ENCODE data around the gene HNRNPUL2.
"Not testable (repeated sequence)": the region's sequence is repeated elsewhere in the genome, so short reads cannot be mapped to it uniquely, and the experiment has no call there.

The HNRNPUL2 gene

GRCh38 chr11:62707277-62707861 is 19.9 kb downstream of the HNRNPUL2 start, which contains the start of the genes BSCL2 and GNG3:
Gene BSCL2, minus strand, starts transcription at chr11:62707424. Its CDS starts 229 bp downstream, at chr11:62707195.
Gene GNG3, plus strand, starts transcription at chr11:62707676. Its CDS starts 620 bp downstream, at chr11:62708296.
- H3K4me1 Mint-ChIP-seq, result peaks cover 45% of the 10 kb centered on the region
- H3K4me3 Mint-ChIP-seq, result peak within 1 kb of the TSS; percentile 90
- no peak for DNase-seq (ENCODE audit: low spot score in 2 of 2)
- no peaks in the 10 kb centered on the region for H3K27me3 Mint-ChIP-seq
- H3K27ac Mint-ChIP-seq (ENCODE audit: low read depth), result peak within 1 kb of the TSS; percentile 95
- H3K9me3 Mint-ChIP-seq, result no peaks in the 10 kb centered on the region
- peaks cover 21% of the 10 kb centered on the region for H3K36me3 Mint-ChIP-seq (ENCODE audit: insufficient read depth)
- no peak for ATAC-seq (replicated peaks; ENCODE audit: extremely low read depth, poor library complexity, severe bottlenecking)

GRCh38 chr11:62706850-62707247 is 20.4 kb downstream of the HNRNPUL2 start:
- no peaks in the 10 kb centered on the region for H3K9me3 Mint-ChIP-seq
- H3K4me3 Mint-ChIP-seq, result peak overlapping the region; percentile 88
- DNase-seq (ENCODE audit: low spot score in 2 of 2) (no peak), ATAC-seq (replicated peaks; ENCODE audit: extremely low read depth, poor library complexity, severe bottlenecking) (no peak)
- H3K4me1 Mint-ChIP-seq, result peaks cover 45% of the 10 kb centered on the region
- peaks cover 23% of the 10 kb centered on the region for H3K36me3 Mint-ChIP-seq (ENCODE audit: insufficient read depth)
- H3K27me3 Mint-ChIP-seq, result no peaks in the 10 kb centered on the region
- peak overlapping the region; percentile 91 for H3K27ac Mint-ChIP-seq (ENCODE audit: low read depth)

- peaks cover 45% of the 10 kb centered on the region for H3K4me1 Mint-ChIP-seq
- ATAC-seq (replicated peaks; ENCODE audit: extremely low read depth, poor library complexity, severe bottlenecking), result peak; percentile 54
- H3K9me3 Mint-ChIP-seq, result no peaks in the 10 kb centered on the region
- peaks cover 17% of the 10 kb centered on the region for H3K36me3 Mint-ChIP-seq (ENCODE audit: insufficient read depth)
- DNase-seq (ENCODE audit: low spot score in 2 of 2), result peak; percentile 81 to 88
- H3K27me3 Mint-ChIP-seq, result no peaks in the 10 kb centered on the region
- H3K4me3 Mint-ChIP-seq, result peak overlapping the region; percentile 88
- peak overlapping the region; percentile 91 for H3K27ac Mint-ChIP-seq (ENCODE audit: low read depth)
Observed at GRCh38 chr11:62705880-62706849, 21.1 kb downstream of the HNRNPUL2 start.

GRCh38 chr11:62705413-62705812 is 21.8 kb downstream of the HNRNPUL2 start:
- H3K36me3 Mint-ChIP-seq (ENCODE audit: insufficient read depth), result peaks cover 17% of the 10 kb centered on the region
- DNase-seq (ENCODE audit: low spot score in 2 of 2), result no peak
- peak overlapping the region; percentile 88 for H3K4me3 Mint-ChIP-seq
- H3K27ac Mint-ChIP-seq (ENCODE audit: low read depth), result peak overlapping the region; percentile 91
- H3K4me1 Mint-ChIP-seq, result peaks cover 45% of the 10 kb centered on the region
- no peaks in the 10 kb centered on the region for H3K9me3 Mint-ChIP-seq
- ATAC-seq (replicated peaks; ENCODE audit: extremely low read depth, poor library complexity, severe bottlenecking), result no peak
- no peaks in the 10 kb centered on the region for H3K27me3 Mint-ChIP-seq

- not testable (repeated sequence) for ATAC-seq (replicated peaks; ENCODE audit: extremely low read depth, poor library complexity, severe bottlenecking); H3K36me3 Mint-ChIP-seq (ENCODE audit: insufficient read depth); H3K27me3 Mint-ChIP-seq; H3K4me3 Mint-ChIP-seq; H3K9me3 Mint-ChIP-seq; DNase-seq (ENCODE audit: low spot score in 2 of 2); H3K27ac Mint-ChIP-seq (ENCODE audit: low read depth)
- peaks cover 33% of the 10 kb centered on the region for H3K4me1 Mint-ChIP-seq
Observed at GRCh38 chr11:62703921-62704320, 23.3 kb downstream of the HNRNPUL2 start.

- Mint-ChIP-seq H3K27me3 (no peaks in the 10 kb centered on the region), H3K4me1 (peaks cover 21% of the 10 kb centered on the region), H3K27ac (ENCODE audit: low read depth) (peak overlapping the region; percentile 58), H3K9me3 (no peaks in the 10 kb centered on the region), H3K36me3 (ENCODE audit: insufficient read depth) (peaks cover 7% of the 10 kb centered on the region), H3K4me3 (no peak overlapping the region)
- DNase-seq (ENCODE audit: low spot score in 2 of 2) (no peak), ATAC-seq (replicated peaks; ENCODE audit: extremely low read depth, poor library complexity, severe bottlenecking) (no peak)
Observed at GRCh38 chr11:62702246-62702645, 25.0 kb downstream of the HNRNPUL2 start.

- Mint-ChIP-seq H3K4me3 (no peak overlapping the region), H3K27me3 (no peaks in the 10 kb centered on the region), H3K9me3 (no peaks in the 10 kb centered on the region), H3K27ac (ENCODE audit: low read depth) (peak overlapping the region; percentile 29), H3K36me3 (ENCODE audit: insufficient read depth) (peaks cover 2% of the 10 kb centered on the region), H3K4me1 (peaks cover 9% of the 10 kb centered on the region)
- DNase-seq (ENCODE audit: low spot score in 2 of 2) (peak; percentile 57 to 74), ATAC-seq (replicated peaks; ENCODE audit: extremely low read depth, poor library complexity, severe bottlenecking) (peak; percentile 72)
Observed at GRCh38 chr11:62694455-62695167, 32.6 kb downstream of the HNRNPUL2 start.

- ATAC-seq (replicated peaks; ENCODE audit: extremely low read depth, poor library complexity, severe bottlenecking); H3K27ac Mint-ChIP-seq (ENCODE audit: low read depth); H3K27me3 Mint-ChIP-seq; DNase-seq (ENCODE audit: low spot score in 2 of 2); H3K4me1 Mint-ChIP-seq; H3K36me3 Mint-ChIP-seq (ENCODE audit: insufficient read depth); H3K4me3 Mint-ChIP-seq; H3K9me3 Mint-ChIP-seq: not testable (repeated sequence)
Observed at GRCh38 chr11:62693624-62694023, 33.6 kb downstream of the HNRNPUL2 start.

- Mint-ChIP-seq H3K4me1 (peaks cover 3% of the 10 kb centered on the region), H3K27me3 (no peaks in the 10 kb centered on the region), H3K36me3 (ENCODE audit: insufficient read depth) (peaks cover 4% of the 10 kb centered on the region), H3K27ac (ENCODE audit: low read depth) (no peak within 1 kb of the TSS), H3K9me3 (no peaks in the 10 kb centered on the region), H3K4me3 (no peak within 1 kb of the TSS)
- ATAC-seq (replicated peaks; ENCODE audit: extremely low read depth, poor library complexity, severe bottlenecking), result no peak
- no peak for DNase-seq (ENCODE audit: low spot score in 2 of 2)
Observed at GRCh38 chr11:62689421-62690183, 37.7 kb downstream of the HNRNPUL2 start, which contains the start of gene LRRN4CL. Gene LRRN4CL, minus strand, starts transcription at chr11:62689530. Its CDS starts 1,022 bp downstream, at chr11:62688508.

- Mint-ChIP-seq H3K36me3 (ENCODE audit: insufficient read depth) (peaks cover 4% of the 10 kb centered on the region), H3K4me1 (no peaks in the 10 kb centered on the region), H3K4me3 (no peak overlapping the region), H3K27me3 (no peaks in the 10 kb centered on the region), H3K9me3 (no peaks in the 10 kb centered on the region), H3K27ac (ENCODE audit: low read depth) (no peak overlapping the region)
- ATAC-seq (replicated peaks; ENCODE audit: extremely low read depth, poor library complexity, severe bottlenecking), result no peak
- DNase-seq (ENCODE audit: low spot score in 2 of 2), result no peak
Observed at GRCh38 chr11:62688491-62688890, 38.8 kb downstream of the HNRNPUL2 start.

GRCh38 chr11:62687508-62688396 is 39.5 kb downstream of the HNRNPUL2 start:
- no peak overlapping the region for H3K4me3 Mint-ChIP-seq
- H3K27me3 Mint-ChIP-seq, result no peaks in the 10 kb centered on the region
- no peaks in the 10 kb centered on the region for H3K9me3 Mint-ChIP-seq
- DNase-seq (ENCODE audit: low spot score in 2 of 2), result no peak
- ATAC-seq (replicated peaks; ENCODE audit: extremely low read depth, poor library complexity, severe bottlenecking), result no peak
- H3K4me1 Mint-ChIP-seq, result no peaks in the 10 kb centered on the region
- no peak overlapping the region for H3K27ac Mint-ChIP-seq (ENCODE audit: low read depth)
- H3K36me3 Mint-ChIP-seq (ENCODE audit: insufficient read depth), result peaks cover 4% of the 10 kb centered on the region

Data from central memory CD8-positive, alpha-beta T cell (primary cell).